Pancreas (tissue), 10 donors: ENCODE measurements around the gene HIC1. TPM values are rescaled to one million over a fixed set of nuclear protein-coding genes. Genes with fewer than 3 reads are reported as not detected.
A peak's percentile ranks its signal among the peaks of the same experiment; 100 is the strongest.

Source experiments
- ATAC-seq, 4 donors: fragments of 200-7000 bp; cut with Tn5 transposase; one replicate each; pipeline versions ENCODE4 v1.8.0 to v1.9.1; 2020; ENCODE audit warnings: mild to moderate bottlenecking in 4 of 4, moderate library complexity in 4 of 4
- DNase-seq, 6 donors: peaks; one replicate each; pipeline ENCODE4 v3.0.0-alpha.2; 2020
- FAIRE-seq: peaks from 2 replicates; lab custom pipeline; 2012; peaks lifted over from hg19 to GRCh38; lab: Jason Lieb, UNC
- H3K27ac ChIP-seq, 4 donors: fragments of 200-600 bp; sonication (generic); 1 replicate in 3 of 4; 2 replicates in 1 of 4; pipeline versions ENCODE4 v1.5.0 to v1.8.0; 2020
- H3K27me3 ChIP-seq, 4 donors: fragments of 200-600 bp; one replicate each; pipeline ENCODE4 v1.8.0; 2021
- H3K36me3 ChIP-seq, 3 donors: fragments of 200-600 bp; sonication (generic) in 1 of 3; one replicate each; pipeline versions ENCODE4 v1.5.0 to v1.8.0; 2020 to 2021
- H3K4me1 ChIP-seq, 3 donors: fragments of 200-600 bp; one replicate each; pipeline ENCODE4 v1.8.0; 2021
- H3K4me3 ChIP-seq, 4 donors: fragments of 200-600 bp; sonication (generic) in 2 of 4; one replicate each; pipeline versions ENCODE4 v1.5.0 to v1.8.0; 2020 to 2021
- H3K9me3 ChIP-seq, 4 donors: fragments of 200-600 bp; one replicate each; pipeline ENCODE4 v1.8.0; 2021
- CTCF ChIP-seq, 4 donors: fragments of 200-600 bp; sonication (generic) in 3 of 4; IDR thresholded peaks; one replicate each; pipeline versions ENCODE4 v1.5.0 to v1.8.0; 2021; ENCODE audit warnings: antibody characterized with exemption in 4 of 4
- WGBS, 2 donors: extraction: QIAGEN DNeasy Blood & Tissue Kit; methylation state at CpG; one replicate each; pipeline ENCODE4 v1.1.7; 2013; 5-methylcytosine and 5-hydroxymethylcytosine counted together
- intact Hi-C, 3 donors: fragments of 100-400 bp; cut with DNase I; formaldehyde crosslinking; loops; one replicate each; pipeline versions ENCODE4 v1.11.1 to v1.14.2; 2022
- polyA plus RNA-seq, 2 donors: library from polyadenylated mRNA; stranded (reverse); fragments of 200-250 nt; gene quantifications; one replicate each; pipeline ENCODE4 v1.2.3, GENCODE V29; 2013
- total RNA-seq, 6 donors: library from RNA; stranded (reverse); fragmentation: NEBNext Ultra II Directional in 4 of 6; extraction: Animal tissue kit (Norgen Biotek cat#: 25700) in 4 of 6; gene quantifications; one replicate each; pipeline versions ENCODE4 v1.2.1 to v1.2.4, GENCODE V29; 2021 to 2023
- donor health status: healthy with polysubstance abuse.
- donor health status: DM: no; HTN: no; CAD: no; lungs with moderate emphysema.
- donor health status: DM: no; HTN: no; CAD: no.
- donor health status: control.
- donor health status: control.
- donor health status: Bipolar disorder and iron deficiency.
- donor health status: DM: yes; HTN: yes; CAD: no.
- donor health status: DM: no; HTN: no; CAD: no.
- donor health status: DM: no; HTN: no; CAD: no.
- donor health status: DM: yes; HTN: yes; CAD: no.

HIC1 gene
- total and polyA plus RNA-seq, 8 donors = 1.0 to 15.8 (median 3.4) TPM

- WGBS, 2 donors = 89 to 91% methylated on average over 20 of the region's 20 CpGs
- intact Hi-C loops = no loop called here
- Histone ChIP-seq H3K4me3 (no peak overlapping the region), H3K27me3 (no peaks in the 10 kb centered on the region), H3K27ac (no peak overlapping the region), H3K4me1 (peaks cover 5 to 9% (median 8%) of the 10 kb centered on the region in 3 donors), H3K36me3 (no peaks in the 10 kb centered on the region), H3K9me3 (no peaks in the 10 kb centered on the region)
- DNase-seq = no peak
- no peak for TF ChIP-seq CTCF (IDR thresholded peaks at IDR 0.05)
- no peak for ATAC-seq
- no peak for FAIRE-seq
Measured at GRCh38 chr17:2016494-2016893, 38.4 kb upstream of the HIC1 start.

GRCh38 chr17:2017274-2017941 lies 37.5 kb upstream of the HIC1 start:
- WGBS, 2 donors = 84 to 85% methylated on average over 19 of the region's 19 CpGs
- peak in 3 of 4 donors; percentile 29 to 68 (median 68) for ATAC-seq
- Histone ChIP-seq H3K36me3 (no peaks in the 10 kb centered on the region), H3K9me3 (no peaks in the 10 kb centered on the region), H3K27ac (no peak overlapping the region), H3K4me1 (peaks cover 0 to under 1% (median 0%) of the 10 kb centered on the region in 3 donors), H3K4me3 (no peak overlapping the region), H3K27me3 (no peaks in the 10 kb centered on the region)
- intact Hi-C loops = no loop called here
- no peak for TF ChIP-seq CTCF (IDR thresholded peaks at IDR 0.05)
- DNase-seq = no peak
- no peak for FAIRE-seq

GRCh38 chr17:2018716-2019510 lies 36.0 kb upstream of the HIC1 start:
- 65 to 67% methylated on average over 24 of the region's 24 CpGs for WGBS, 2 donors
- H3K27ac ChIP-seq = no peak overlapping the region
- FAIRE-seq (no peak), DNase-seq (no peak), ATAC-seq (peak in 2 of 4 donors; percentile 22 to 33)
- TF ChIP-seq CTCF (IDR thresholded peaks at IDR 0.05) = no peak
- no peaks in the 10 kb centered on the region for H3K27me3 ChIP-seq
- intact Hi-C loops = no loop called here
- peaks cover 0 to under 1% (median 0%) of the 10 kb centered on the region in 3 donors for H3K4me1 ChIP-seq
- no peaks in the 10 kb centered on the region for H3K36me3 ChIP-seq
- H3K4me3 ChIP-seq = no peak overlapping the region
- no peaks in the 10 kb centered on the region for H3K9me3 ChIP-seq

GRCh38 chr17:2019723-2020122 lies 35.2 kb upstream of the HIC1 start:
- H3K27me3 ChIP-seq = no peaks in the 10 kb centered on the region
- TF ChIP-seq CTCF (IDR thresholded peaks at IDR 0.05) = no peak
- H3K9me3 ChIP-seq = no peaks in the 10 kb centered on the region
- intact Hi-C loops = no loop called here
- H3K4me1 ChIP-seq = peaks cover 0 to 6% (median 0%) of the 10 kb centered on the region in 3 donors
- no peak for ATAC-seq
- no peak for DNase-seq
- no peaks in the 10 kb centered on the region for H3K36me3 ChIP-seq
- WGBS, 2 donors = 75 to 82% methylated on average over 8 of the region's 8 CpGs
- H3K27ac ChIP-seq = no peak overlapping the region
- no peak overlapping the region for H3K4me3 ChIP-seq
- FAIRE-seq = no peak
